Activated naive CD4-positive, alpha-beta T cell treated with anti-CD3 and anti-CD28 coated beads, Interleukin-2, amount 50 U/mL, for 72 hours (primary cell): Measurements from ENCODE around the gene CTSD. TPM values are rescaled to one million over a fixed set of nuclear protein-coding genes. Genes with fewer than 3 reads are reported as not detected.

Experiments
- ATAC-seq, 2 donors: fragments of 150-1000 bp; cut with Tn5 transposase; 2 replicates each; pipeline ENCODE4 v1.10.0; 2021; ENCODE audit warnings: mild to moderate bottlenecking in 2 of 2, moderate library complexity in 2 of 2
- DNase-seq, 2 donors: peaks; one replicate each; pipeline ENCODE4 v3.0.0; 2021 to 2022; ENCODE audit warnings: low spot score in 2 of 2
- H3K27ac Mint-ChIP-seq, 2 donors: one replicate each; pipeline ENCODE4 v1.8.0; 2022; ENCODE audit warnings: mild to moderate bottlenecking in 2 of 2, mixed read lengths in 2 of 2
- H3K36me3 Mint-ChIP-seq, 2 donors: one replicate each; pipeline ENCODE4 v1.8.0; 2022; ENCODE audit warnings: mixed read lengths in 2 of 2
- H3K9me3 Mint-ChIP-seq, 2 donors: one replicate each; pipeline ENCODE4 v1.8.0; 2022; ENCODE audit warnings: mixed read lengths in 2 of 2
- total RNA-seq, 2 donors: library from RNA; stranded (reverse); gene quantifications; one replicate each; pipeline ENCODE4 v1.2.3, GENCODE V29; 2022

Gene CTSD
- total RNA-seq, 2 donors from 2014 or later, result 47.2 to 55.7 TPM

DNA sequence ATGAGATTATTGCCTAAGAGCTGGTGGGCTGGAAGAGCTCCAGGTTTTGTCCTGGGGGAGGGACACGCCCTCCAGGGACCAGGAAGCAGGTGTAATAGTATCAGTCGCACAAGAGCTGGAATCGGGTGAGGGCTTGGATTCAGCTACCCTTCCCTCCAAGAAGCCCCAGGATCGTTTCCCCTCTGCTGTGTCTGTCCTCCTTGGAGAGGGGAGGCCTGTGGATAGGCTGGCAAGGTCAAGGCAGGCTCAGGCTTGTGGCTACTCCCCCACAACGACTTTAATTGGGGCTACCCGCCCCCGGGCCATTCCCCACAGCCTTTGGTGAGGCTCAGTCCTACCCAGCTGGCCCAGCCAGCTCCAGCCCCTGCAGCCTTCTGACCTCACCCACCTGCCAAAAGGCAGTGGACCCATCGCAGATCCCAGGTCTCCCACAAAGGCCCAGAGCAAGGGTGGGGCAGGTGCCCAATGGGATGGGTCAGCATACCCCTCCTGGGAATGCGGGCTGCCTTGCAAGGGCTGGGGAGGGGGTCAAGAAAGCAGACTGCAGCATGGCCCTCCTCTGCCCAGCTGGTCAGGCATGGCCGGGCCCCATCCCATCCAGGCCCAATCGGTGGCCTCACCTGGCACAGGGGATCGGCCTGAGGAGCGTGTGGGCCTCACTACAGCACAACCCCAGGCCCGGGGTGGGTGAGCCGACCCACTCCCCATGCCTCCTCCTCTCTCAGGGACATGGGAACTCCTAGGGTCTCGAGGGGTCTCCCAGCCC is 1.0 kb downstream of the CTSD start:
- DNase-seq, result no peak
- Mint-ChIP-seq H3K27ac (peak overlapping the region in 1 of 2 donors; percentile 60), H3K9me3 (no peaks in the 10 kb centered on the region), H3K36me3 (no peaks in the 10 kb centered on the region)
- ATAC-seq, result no peak

DNA sequence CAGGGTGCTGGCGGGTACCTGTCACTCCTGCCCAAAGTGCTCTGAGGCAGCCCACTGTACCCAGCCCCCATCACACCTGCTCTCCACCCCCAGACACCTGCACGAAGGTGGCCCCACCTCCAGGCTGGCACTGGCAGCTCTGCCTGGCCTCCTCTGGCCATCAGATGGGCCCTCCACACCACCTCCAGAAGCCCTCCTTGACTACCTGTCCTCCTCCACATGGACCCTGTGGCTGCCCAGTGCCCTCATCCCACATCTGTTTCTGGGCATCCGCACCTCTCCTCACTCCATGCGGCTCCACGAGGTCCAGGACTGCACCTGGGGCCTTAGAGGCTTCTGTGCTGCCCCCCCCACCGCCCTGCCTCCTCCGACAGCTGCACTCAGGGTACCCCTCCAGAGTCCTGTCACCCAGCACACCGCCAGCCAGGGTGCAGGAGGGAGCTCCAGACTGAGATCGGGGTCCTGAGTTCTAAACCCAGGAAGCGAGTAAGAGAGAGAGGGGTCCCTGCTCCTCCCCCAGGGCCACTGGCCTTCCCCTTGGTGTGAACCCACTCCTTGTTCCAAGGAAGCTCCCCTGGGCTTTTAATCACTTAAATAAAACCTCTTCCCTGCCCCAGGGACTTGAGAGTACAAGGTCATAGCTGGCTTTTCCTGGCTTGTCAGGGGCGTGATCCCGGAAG is 1.7 kb downstream of the CTSD start:
- no peaks in the 10 kb centered on the region for H3K9me3 Mint-ChIP-seq

GRCh38 chr11:1761110-1761856 is 2.4 kb downstream of the CTSD start:
- DNase-seq (no peak), ATAC-seq (no peak)
- no peaks in the 10 kb centered on the region for H3K9me3 Mint-ChIP-seq
- no peaks in the 10 kb centered on the region for H3K36me3 Mint-ChIP-seq
- peak overlapping the region in 1 of 2 donors; percentile 60 for H3K27ac Mint-ChIP-seq

More for the DNA sequence above, 1.7 kb downstream of the CTSD start:
- no peaks in the 10 kb centered on the region for H3K36me3 Mint-ChIP-seq
- DNase-seq (no peak), ATAC-seq (no peak)
- H3K27ac Mint-ChIP-seq, result peak overlapping the region in 1 of 2 donors; percentile 60

DNA sequence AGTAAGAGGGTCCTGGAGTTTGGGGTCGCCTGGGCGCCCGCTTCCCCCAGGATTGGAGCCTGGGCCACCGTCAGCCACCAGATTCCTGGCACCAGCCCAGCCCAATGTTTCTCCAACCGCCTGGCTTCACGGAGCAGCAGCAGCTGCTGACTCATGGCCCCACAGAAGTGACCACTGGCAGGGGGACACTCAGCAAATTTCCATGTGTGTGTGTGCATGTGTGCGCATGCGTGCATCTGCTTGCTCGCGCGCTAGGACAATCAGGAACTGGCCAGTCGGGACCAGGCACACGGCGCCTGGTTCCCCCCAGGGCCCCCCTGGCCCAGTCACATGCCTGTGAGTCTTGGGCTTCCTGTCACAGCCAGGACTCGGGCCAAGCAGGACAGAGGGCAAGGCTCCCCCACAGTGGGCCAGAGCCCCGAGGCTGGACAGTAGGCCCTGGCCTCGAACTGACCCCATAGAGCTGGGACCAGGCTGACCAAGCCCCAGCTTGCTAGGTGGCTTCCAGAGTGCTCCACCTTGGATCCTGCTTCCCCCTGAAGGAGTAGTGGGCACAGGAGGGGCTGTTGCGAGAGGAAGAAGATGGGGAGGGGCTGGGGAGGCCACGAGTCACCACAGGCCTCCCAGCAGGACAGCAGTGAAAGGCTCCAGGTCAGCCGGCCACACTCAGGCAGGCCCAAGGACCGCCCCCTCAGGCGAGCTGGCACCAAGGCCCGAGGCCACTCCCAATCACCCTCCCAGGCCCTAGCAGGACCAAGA is 3.2 kb downstream of the CTSD start:
- Mint-ChIP-seq H3K27ac (no peak overlapping the region), H3K36me3 (no peaks in the 10 kb centered on the region), H3K9me3 (no peaks in the 10 kb centered on the region)
- DNase-seq (no peak), ATAC-seq (no peak)

GRCh38 chr11:1759851-1760220 is 3.9 kb downstream of the CTSD start:
- no peak for ATAC-seq
- Mint-ChIP-seq H3K27ac (no peak overlapping the region), H3K9me3 (no peaks in the 10 kb centered on the region), H3K36me3 (no peaks in the 10 kb centered on the region)
- DNase-seq, result no peak

DNA sequence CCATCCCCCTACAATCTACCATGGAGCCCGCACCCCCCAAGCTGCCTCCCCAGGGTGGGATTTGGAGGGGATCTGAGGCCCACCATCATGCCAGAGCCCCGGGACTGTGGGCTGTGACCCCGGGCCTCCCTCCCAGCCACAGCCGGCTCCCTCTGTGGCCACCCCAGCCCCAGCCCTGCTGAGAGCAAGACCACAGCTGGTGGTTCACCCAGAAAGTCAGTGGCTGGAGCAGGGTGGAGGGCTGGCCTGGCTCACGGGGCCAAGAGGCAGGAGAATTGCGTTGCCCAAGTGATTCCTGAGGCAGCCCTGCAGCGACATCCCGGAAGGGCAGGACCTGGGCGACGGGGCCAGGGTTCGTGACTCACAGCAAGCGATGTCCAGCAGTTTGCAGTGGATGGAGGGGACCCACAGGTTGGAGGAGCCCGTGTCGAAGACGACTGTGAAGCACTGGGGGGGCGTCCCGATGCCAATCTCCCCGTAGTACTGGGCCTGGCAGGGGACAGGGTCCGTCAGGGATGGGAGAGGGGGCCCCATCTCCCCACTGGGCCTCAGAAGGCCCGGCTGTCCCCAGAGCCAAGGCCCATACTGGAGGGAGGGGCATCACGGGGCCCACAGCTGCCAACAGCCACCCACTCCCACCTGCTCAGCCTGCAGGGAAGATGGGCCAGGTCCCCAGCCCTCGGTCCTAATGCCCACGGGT is 4.4 kb downstream of the CTSD start:
- H3K27ac Mint-ChIP-seq, result peak overlapping the region in 1 of 2 donors; percentile 91
- ATAC-seq, result no peak
- no peaks in the 10 kb centered on the region for H3K9me3 Mint-ChIP-seq

DNA sequence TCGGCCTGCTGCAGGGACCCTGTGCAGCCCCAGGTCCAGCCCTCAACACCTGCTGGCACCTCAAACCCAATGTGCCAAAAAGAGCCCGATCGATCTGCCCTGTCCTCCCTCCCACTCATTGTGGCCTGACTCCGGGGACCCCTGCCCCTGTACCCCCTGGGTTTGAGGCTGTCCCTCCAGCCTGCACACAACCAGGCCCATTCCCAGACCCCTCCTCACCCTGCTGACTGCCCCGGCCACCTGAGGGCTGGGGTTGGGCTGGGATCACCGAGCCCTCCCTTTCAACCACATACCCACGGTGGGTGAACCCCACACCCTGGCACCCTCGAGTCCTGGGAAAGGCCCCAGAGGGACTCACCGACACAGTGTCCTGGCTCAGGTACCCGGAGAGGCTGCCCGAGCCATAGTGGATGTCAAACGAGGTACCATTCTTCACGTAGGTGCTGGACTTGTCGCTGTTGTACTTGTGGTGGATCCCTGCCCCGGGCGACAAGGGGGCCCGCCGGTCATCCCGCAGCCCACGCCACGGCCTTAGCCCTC is 5.0 kb downstream of the CTSD start:
- no peak for ATAC-seq
- H3K9me3 Mint-ChIP-seq, result no peaks in the 10 kb centered on the region
- DNase-seq, result no peak
- H3K27ac Mint-ChIP-seq, result peak overlapping the region; percentile 81 to 91
- no peaks in the 10 kb centered on the region for H3K36me3 Mint-ChIP-seq

More for the DNA sequence above, 4.4 kb downstream of the CTSD start:
- no peaks in the 10 kb centered on the region for H3K36me3 Mint-ChIP-seq
- no peak for DNase-seq

DNA sequence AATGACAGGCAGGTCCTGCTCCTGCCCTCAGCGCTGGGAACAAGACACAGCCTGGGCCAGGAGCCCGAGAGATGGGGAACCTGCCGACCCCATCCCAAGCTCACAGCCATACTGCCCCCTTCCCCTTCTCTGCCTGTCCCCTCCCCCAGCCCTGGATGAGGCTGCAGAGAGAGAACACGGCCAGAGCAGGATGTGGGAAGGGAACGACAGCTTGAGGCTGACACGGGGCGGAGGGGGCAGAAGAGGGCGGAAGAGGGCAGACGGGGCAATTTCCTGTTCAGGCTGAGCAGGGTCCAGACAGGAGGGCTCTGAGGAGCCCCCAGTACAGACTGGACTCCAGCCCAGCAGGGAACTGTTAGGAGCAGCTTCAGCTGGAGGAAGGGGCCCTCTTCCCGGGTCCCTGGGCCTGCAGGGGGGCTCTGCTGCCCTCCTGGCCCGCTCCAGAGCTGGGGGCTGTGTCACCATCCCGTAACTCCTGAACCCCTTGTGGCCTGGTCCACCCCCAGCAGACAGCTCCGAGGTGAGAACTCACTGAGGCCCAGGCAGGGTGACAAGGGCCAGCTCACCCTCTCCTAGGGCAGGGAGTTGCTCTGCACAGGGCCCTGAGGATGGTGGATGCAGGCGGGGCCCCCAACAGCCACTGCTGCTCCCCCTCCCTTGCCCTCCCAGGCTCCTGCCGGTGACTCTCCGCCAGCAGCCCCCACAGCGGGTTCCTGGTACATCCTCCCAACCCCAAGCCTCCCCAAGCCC is 5.7 kb downstream of the CTSD start:
- Mint-ChIP-seq H3K27ac (peak overlapping the region; percentile 91 to 96), H3K36me3 (no peaks in the 10 kb centered on the region), H3K9me3 (no peaks in the 10 kb centered on the region)
- DNase-seq, result peak in 1 of 2 donors; percentile 37
- ATAC-seq, result peak; percentile 62 to 83

- Mint-ChIP-seq H3K27ac (peak overlapping the region; percentile 91 to 96), H3K36me3 (no peaks in the 10 kb centered on the region), H3K9me3 (no peaks in the 10 kb centered on the region)
- ATAC-seq (peak; percentile 4 to 9), DNase-seq (no peak)
Measured at GRCh38 chr11:1756791-1757771, 6.6 kb downstream of the CTSD start.

- Mint-ChIP-seq H3K27ac (peak overlapping the region in 1 of 2 donors; percentile 65), H3K9me3 (no peaks in the 10 kb centered on the region), H3K36me3 (no peaks in the 10 kb centered on the region)
- no peak for ATAC-seq
- no peak for DNase-seq
Measured at GRCh38 chr11:1755692-1756561, 7.8 kb downstream of the CTSD start.

- no peaks in the 10 kb centered on the region for H3K36me3 Mint-ChIP-seq
- ATAC-seq (no peak), DNase-seq (no peak)
- H3K27ac Mint-ChIP-seq, result peak overlapping the region in 1 of 2 donors; percentile 65
- H3K9me3 Mint-ChIP-seq, result no peaks in the 10 kb centered on the region
Measured at GRCh38 chr11:1755344-1755691, 8.4 kb downstream of the CTSD start.

DNA sequence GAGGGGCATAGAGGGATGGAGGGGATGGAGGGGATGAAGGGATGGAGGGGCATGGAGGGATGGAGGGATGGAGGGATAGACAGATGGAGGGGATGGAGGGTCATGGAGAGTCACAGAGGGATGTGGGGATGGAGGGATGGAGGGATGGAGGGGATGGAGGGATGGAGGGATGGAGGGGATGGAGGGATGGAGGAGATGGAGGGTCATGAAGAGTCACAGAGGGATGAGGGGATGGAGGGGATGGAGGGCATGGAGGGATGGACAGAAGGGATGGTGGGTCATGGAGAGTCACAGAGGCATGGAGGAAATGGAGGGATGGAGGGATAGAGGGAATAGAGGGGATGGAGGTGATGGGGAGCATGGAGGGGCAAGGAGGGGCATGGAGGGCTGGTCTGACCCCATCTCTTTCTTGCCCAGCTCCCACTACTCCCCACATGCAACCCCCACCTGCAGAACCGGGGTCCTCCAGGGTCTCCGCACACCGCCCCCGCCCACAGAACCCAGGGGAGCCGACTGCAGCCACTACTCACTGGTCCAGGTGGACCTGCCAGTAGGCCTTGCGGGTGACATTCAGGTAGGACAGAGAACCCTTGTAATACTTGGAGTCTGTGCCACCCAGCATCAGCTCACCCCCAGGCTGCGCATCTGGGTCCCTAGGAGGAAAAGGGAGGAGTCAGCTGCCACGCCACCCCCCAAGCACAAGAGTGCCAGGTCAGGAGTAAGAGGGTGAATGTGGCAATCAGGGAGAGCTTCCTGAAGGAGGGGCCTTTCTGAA is 9.2 kb downstream of the CTSD start:
- Mint-ChIP-seq H3K36me3 (no peaks in the 10 kb centered on the region), H3K9me3 (no peaks in the 10 kb centered on the region), H3K27ac (peak overlapping the region in 1 of 2 donors; percentile 65)
- DNase-seq, result no peak
- ATAC-seq, result no peak

DNA sequence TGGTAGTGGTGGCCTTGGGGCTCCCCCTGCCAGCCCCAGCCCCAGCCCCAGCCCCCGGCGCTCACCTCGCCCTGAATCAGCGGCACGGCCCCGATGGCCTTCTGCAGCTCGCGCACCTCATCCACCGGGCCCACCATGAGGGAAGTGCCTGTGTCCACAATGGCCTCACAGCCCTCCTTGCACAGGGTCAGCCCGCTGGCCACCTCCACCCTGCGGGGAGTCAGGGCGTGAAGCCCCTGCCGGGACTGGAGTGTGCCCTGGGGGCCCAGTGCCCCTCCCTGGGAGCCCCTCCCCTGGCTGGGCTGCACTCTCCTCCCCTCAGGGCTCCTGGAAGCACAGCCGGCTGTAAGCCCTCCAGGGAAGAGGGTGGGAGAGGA is 9.8 kb downstream of the CTSD start:
- H3K9me3 Mint-ChIP-seq, result no peaks in the 10 kb centered on the region
- H3K27ac Mint-ChIP-seq, result no peak overlapping the region
- no peak for DNase-seq
- ATAC-seq, result no peak
- no peaks in the 10 kb centered on the region for H3K36me3 Mint-ChIP-seq
